Parathyroid adenoma (tissue), 2 donors: ENCODE results near the gene RALGAPA2.

Source experiments
- H2AFZ ChIP-seq: fragments of 300-600 bp; sonication (generic); one replicate; pipeline ENCODE4 v1.7.0; 2017; ENCODE audit warnings: antibody characterized with exemption, mild to moderate bottlenecking
- H3K27ac ChIP-seq: fragments of 300-600 bp; sonication (generic); one replicate; pipeline ENCODE4 v1.7.0; 2017
- H3K27me3 ChIP-seq: fragments of 300-600 bp; sonication (generic); one replicate; pipeline ENCODE4 v1.7.0; 2017; ENCODE audit warnings: low read length; ENCODE audit not compliant: control insufficient read depth, insufficient read depth
- H3K36me3 ChIP-seq: fragments of 300-600 bp; sonication (generic); one replicate; pipeline ENCODE4 v1.7.0; 2017; ENCODE audit warnings: low read length; ENCODE audit not compliant: control insufficient read depth, insufficient read depth
- H3K4me1 ChIP-seq: fragments of 300-600 bp; sonication (generic); one replicate; pipeline ENCODE4 v1.7.0; 2017; ENCODE audit warnings: control low read depth
- H3K4me2 ChIP-seq: fragments of 300-600 bp; sonication (generic); one replicate; pipeline ENCODE4 v1.7.0; 2017; ENCODE audit warnings: low read length
- H3K4me3 ChIP-seq: fragments of 300-600 bp; sonication (generic); one replicate; pipeline ENCODE4 v1.7.0; 2017; ENCODE audit warnings: low read depth, low read length
- H3K79me2 ChIP-seq: fragments of 300-600 bp; sonication (generic); one replicate; pipeline ENCODE4 v1.7.0; 2017; ENCODE audit warnings: control low read depth
- H3K9ac ChIP-seq: fragments of 300-600 bp; sonication (generic); one replicate; pipeline ENCODE4 v1.7.0; 2017; ENCODE audit warnings: mild to moderate bottlenecking
- H3K9me3 ChIP-seq: fragments of 300-600 bp; sonication (generic); one replicate; pipeline ENCODE4 v1.7.0; 2017; ENCODE audit warnings: low read length; ENCODE audit not compliant: control insufficient read depth
- CTCF ChIP-seq: fragments of 300-600 bp; sonication (generic); IDR thresholded peaks from one replicate; pipeline ENCODE4 v1.7.0; 2017; ENCODE audit warnings: antibody characterized with exemption, mild to moderate bottlenecking
- donor health status: primary hyperparathyroidism.

Gene RALGAPA2

GRCh38 chr20:20427227-20427864 is 285.1 kb downstream of the RALGAPA2 start:
- H3K27ac ChIP-seq, result no peak overlapping the region
- H3K9ac ChIP-seq, result no peak overlapping the region
- TF ChIP-seq CTCF, result no peak
- H3K4me3 ChIP-seq, result no peak overlapping the region
- no peak overlapping the region for H3K4me2 ChIP-seq
- no peaks in the 10 kb centered on the region for H3K4me1 ChIP-seq
- H3K79me2 ChIP-seq, result no peaks in the 10 kb centered on the region
- no peaks in the 10 kb centered on the region for H3K27me3 ChIP-seq
- no peaks in the 10 kb centered on the region for H3K36me3 ChIP-seq
- H3K9me3 ChIP-seq, result no peaks in the 10 kb centered on the region
- H2AFZ ChIP-seq, result no peak overlapping the region

GRCh38 chr20:20426655-20426907 is 285.9 kb downstream of the RALGAPA2 start:
- TF ChIP-seq CTCF, result no peak
- Histone ChIP-seq H3K27me3 (no peaks in the 10 kb centered on the region), H3K9ac (no peak overlapping the region)

GRCh38 chr20:20425823-20426654 is 286.4 kb downstream of the RALGAPA2 start:
- TF ChIP-seq CTCF, result no peak
- Histone ChIP-seq H3K79me2 (no peaks in the 10 kb centered on the region), H3K4me2 (no peak overlapping the region), H3K4me3 (no peak overlapping the region), H3K27ac (no peak overlapping the region), H3K27me3 (no peaks in the 10 kb centered on the region), H3K9me3 (no peaks in the 10 kb centered on the region), H2AFZ (no peak overlapping the region), H3K4me1 (no peaks in the 10 kb centered on the region), H3K36me3 (no peaks in the 10 kb centered on the region), H3K9ac (no peak overlapping the region)

More at GRCh38 chr20:20426655-20426907, 285.9 kb downstream of the RALGAPA2 start:
- H3K79me2 ChIP-seq, result no peaks in the 10 kb centered on the region
- H3K36me3 ChIP-seq, result no peaks in the 10 kb centered on the region
- H3K4me2 ChIP-seq, result no peak overlapping the region
- H3K4me1 ChIP-seq, result no peaks in the 10 kb centered on the region
- no peaks in the 10 kb centered on the region for H3K9me3 ChIP-seq
- no peak overlapping the region for H3K27ac ChIP-seq
- no peak overlapping the region for H2AFZ ChIP-seq
- no peak overlapping the region for H3K4me3 ChIP-seq

GRCh38 chr20:20423117-20423516 is 289.3 kb downstream of the RALGAPA2 start:
- TF ChIP-seq CTCF, result no peak
- H3K9me3 ChIP-seq, result no peaks in the 10 kb centered on the region
- H3K4me3 ChIP-seq, result no peak overlapping the region
- H3K4me1 ChIP-seq, result no peaks in the 10 kb centered on the region
- no peak overlapping the region for H3K27ac ChIP-seq
- no peaks in the 10 kb centered on the region for H3K27me3 ChIP-seq
- H2AFZ ChIP-seq, result no peak overlapping the region
- H3K9ac ChIP-seq, result no peak overlapping the region
- H3K36me3 ChIP-seq, result no peaks in the 10 kb centered on the region
- no peak overlapping the region for H3K4me2 ChIP-seq
- no peaks in the 10 kb centered on the region for H3K79me2 ChIP-seq
